GM12878 (cell line): ENCODE measurements around the gene MMP24. TPM values are rescaled to one million over a fixed set of nuclear protein-coding genes. Genes with fewer than 3 reads are reported as not detected.

Experiments used
- ATAC-seq: fragments of 200-7000 bp; cut with Tn5 transposase; 3 replicates; pipeline ENCODE4 v1.9.1; 2020; ENCODE audit warnings: mild to moderate bottlenecking, moderate library complexity
- BruUV-seq: library from RNA; stranded (reverse); fragments of 400-500 nt; replicated peaks from 2 replicates; lab custom pipeline; 2021; lab: Mats Ljungman, UMichigan
- CTCF ChIA-PET: fragments of 300-600 bp; sonication (Branson Sonifier 250); formaldehyde crosslinking; extraction: SDS; loops from one replicate; lab custom pipeline; 2021; ENCODE audit warnings: inconsistent platforms; lab: Yijun Ruan, JAX
- POLR2A ChIA-PET: fragments of 350-600 bp; formaldehyde crosslinking; extraction: SDS; loops from one replicate; lab custom pipeline; 2021; ENCODE audit warnings: inconsistent platforms; lab: Charles Lee
- RAD21 ChIA-PET: fragments of 300-600 bp; sonication (Branson Sonifier 250); formaldehyde crosslinking; loops from one replicate; lab custom pipeline; 2023; ENCODE audit warnings: antibody characterized with exemption; ENCODE audit not compliant: unreplicated experiment; lab: Charles Lee
- SMC1A ChIA-PET: fragments of 300-600 bp; sonication (Branson Sonifier 250); formaldehyde crosslinking; loops from one replicate; lab custom pipeline; 2023; ENCODE audit not compliant: unreplicated experiment, uncharacterized antibody; lab: Charles Lee
- DNase-seq: peaks from one replicate; pipeline ENCODE4 v3.0.0-alpha.2; 2011; ENCODE audit warnings: low read depth, low spot score
- FAIRE-seq: peaks from 3 replicates; lab custom pipeline; 2011; peaks lifted over from hg19 to GRCh38; lab: Jason Lieb, UNC
- H2AFZ ChIP-seq: 2 replicates; pipeline ENCODE4 v1.6.0; 2011; ENCODE audit warnings: low read depth, low read length, control low read depth; ENCODE audit not compliant: control insufficient read depth
- H3K27ac ChIP-seq: 2 replicates; pipeline ENCODE4 v1.5.1; 2011; ENCODE audit warnings: control low read depth; ENCODE audit not compliant: control insufficient read depth, insufficient read depth
- H3K27me3 ChIP-seq, 2 experiments: replicated peaks in 1 of 2; 2 replicates each; pipeline versions ENCODE4 v1.6.0 to v1.6.1; 2011; ENCODE audit warnings: low read length in 1 of 2; ENCODE audit not compliant: control insufficient read depth in 2 of 2, insufficient read depth in 2 of 2
- H3K36me3 ChIP-seq, 2 experiments: 2 replicates each; pipeline ENCODE4 v1.5.1; 2011; ENCODE audit warnings: low read length in 1 of 2; ENCODE audit not compliant: control insufficient read depth in 2 of 2, insufficient read depth in 2 of 2
- H3K4me1 ChIP-seq: 2 replicates; pipeline ENCODE4 v1.6.1; 2011; ENCODE audit warnings: mild to moderate bottlenecking, low read length, moderate library complexity, mixed read lengths; ENCODE audit not compliant: control insufficient read depth, insufficient read depth
- H3K4me2 ChIP-seq: 2 replicates; pipeline ENCODE4 v1.6.0; 2011; ENCODE audit warnings: control low read depth; ENCODE audit not compliant: control insufficient read depth, insufficient read depth
- H3K4me3 ChIP-seq: fragments of 200-600 bp; sonication (generic); 2 replicates; pipeline ENCODE4 v1.5.1; 2016
- H3K79me2 ChIP-seq: 2 replicates; pipeline ENCODE4 v1.6.0; 2011; ENCODE audit warnings: low read length; ENCODE audit not compliant: control insufficient read depth, insufficient read depth
- H3K9ac ChIP-seq: 2 replicates; pipeline ENCODE4 v1.8.0; 2011; ENCODE audit warnings: low read length, control low read depth, mixed read lengths; ENCODE audit not compliant: control insufficient read depth, insufficient read depth
- H3K9me3 ChIP-seq: replicated peaks from 3 replicates; pipeline ENCODE4 v1.5.1; 2011; ENCODE audit warnings: mild to moderate bottlenecking, low read length; ENCODE audit not compliant: control insufficient read depth, insufficient read depth
- H4K20me1 ChIP-seq: 2 replicates; pipeline ENCODE4 v1.6.0; 2011; ENCODE audit not compliant: control insufficient read depth, insufficient read depth
- BHLHE40 ChIP-seq, 2 experiments: fragments of 450-650 bp in 1 of 2; IDR thresholded peaks; 2 replicates each; pipeline ENCODE4 v1.6.1; 2011 to 2017; ENCODE audit warnings: low read depth in 2 of 2, borderline replicate concordance in 1 of 2, improper control_type of control experiment in 1 of 2, low read length in 1 of 2, mild to moderate bottlenecking in 1 of 2
- FOXM1 ChIP-seq: IDR thresholded peaks from 2 replicates; pipeline ENCODE4 v1.6.1; 2012; ENCODE audit warnings: low read depth, mild to moderate bottlenecking, inconsistent platforms, low read length, moderate library complexity
- NKRF ChIP-seq: fragments of 450-650 bp; conservative IDR thresholded peaks from 2 replicates; pipeline ENCODE4 v1.6.1; 2017; ENCODE audit warnings: mild to moderate bottlenecking, moderate library complexity
- PBX3 ChIP-seq: IDR thresholded peaks from 2 replicates; pipeline ENCODE4 v1.6.1; 2011; ENCODE audit warnings: mild to moderate bottlenecking, low read depth, low read length, moderate library complexity; ENCODE audit not compliant: insufficient replicate concordance
- PML ChIP-seq: IDR thresholded peaks from 2 replicates; pipeline ENCODE4 v1.6.1; 2012; ENCODE audit warnings: low read length, inconsistent platforms
- POLR2AphosphoS5 ChIP-seq: IDR thresholded peaks from 2 replicates; pipeline ENCODE4 v1.6.1; 2011; ENCODE audit warnings: mild to moderate bottlenecking, low read length, inconsistent platforms
- RCOR1 ChIP-seq: conservative IDR thresholded peaks from 2 replicates; pipeline ENCODE4 v1.6.1; 2012; ENCODE audit warnings: low read depth, low read length, improper control_type of control experiment
- SREBF1 ChIP-seq: IDR thresholded peaks from 2 replicates; pipeline ENCODE4 v1.6.1; 2012; ENCODE audit warnings: mild to moderate bottlenecking, low read length
- ZBTB40 ChIP-seq: fragments of 450-650 bp; IDR thresholded peaks from 2 replicates; pipeline ENCODE4 v1.6.1; 2016; ENCODE audit warnings: mild to moderate bottlenecking, moderate library complexity, borderline replicate concordance
- in situ Hi-C: fragments of 300-500 bp; cut with MboI; formaldehyde crosslinking; loops from 9 replicates; pipeline ENCODE4 v1.14.3; 2018; ENCODE audit warnings: mixed read lengths
- intact Hi-C: fragments of 100-400 bp; cut with micrococcal nuclease; formaldehyde crosslinking; loops from one replicate; pipeline ENCODE4 v1.14.2; 2022; ENCODE audit not compliant: unreplicated experiment
- polyA plus RNA-seq, 11 experiments: library from polyadenylated mRNA; depleted of rRNA in 4 of 11; unstranded in 6 of 11; stranded (reverse) in 5 of 11; fragments of >200 nt; fragmentation: Nextera tagmentation in 4 of 11; fragmentation: Illumina TruSeq in 1 of 11; extraction: Ambion mirVana in 4 of 11; extraction: Trizol in 1 of 11; gene quantifications; 1 replicate in 1 of 11; 2 replicates in 10 of 11; pipeline versions ENCODE4 v1.2.1 to v1.2.3, GENCODE V29; 2011 to 2016; ENCODE audit warnings: inconsistent platforms in 2 of 11, missing spikeins in 2 of 11, low read depth in 1 of 11
- total RNA-seq, 4 experiments: library from RNA; depleted of rRNA in 3 of 4; stranded (reverse); fragments of >200 nt in 3 of 4; fragmentation: Illumina TruSeq in 1 of 4; extraction: Trizol in 1 of 4; gene quantifications; 2 replicates each; pipeline versions ENCODE4 v1.2.1 to v1.2.3, GENCODE V29; 2013 to 2021

The MMP24 gene
- total and polyA plus RNA-seq, 10 of the 15 experiments (the other 5 are each of a cell fraction or from before 2014, with no cell fraction given): 0.01 to 0.11 (median 0.04) TPM; not detected in 5

- TF ChIP-seq ZBTB40 (no peak), BHLHE40 (IDR thresholded peaks at IDR 0.05; ENCODE audit: borderline replicate concordance in 1 of 2, low read depth in 2 of 2, low read length in 1 of 2) (no peak)
These were observed 9.4 kb downstream of the MMP24 start (continued) for GRCh38 chr20:35235881-35236280.

GRCh38 chr20:35237486-35237885 lies 11.0 kb downstream of the MMP24 start:
- intact Hi-C loops (no loop called here), in situ Hi-C loops (no loop called here)
- TF ChIP-seq NKRF (no peak), PML (no peak), FOXM1 (no peak), POLR2AphosphoS5 (no peak), PBX3 (no peak), SREBF1 (no peak), RCOR1 (no peak)
- Histone ChIP-seq H2AFZ (no peak overlapping the region), H3K4me2 (no peak overlapping the region), H3K4me1 (no peaks in the 10 kb centered on the region), H3K9ac (no peak overlapping the region), H4K20me1 (no peaks in the 10 kb centered on the region), H3K27ac (no peak overlapping the region), H3K36me3 (no peaks in the 10 kb centered on the region), H3K79me2 (no peaks in the 10 kb centered on the region), H3K4me3 (no peak overlapping the region), H3K27me3 (no peaks in the 10 kb centered on the region), H3K9me3 (no peaks in the 10 kb centered on the region)
- ATAC-seq (no peak), DNase-seq (no peak), FAIRE-seq (no peak)
- POLR2A ChIA-PET: no interaction called here
- CTCF ChIA-PET: no interaction called here
- RAD21 ChIA-PET: no interaction called here
- no TSS peak for BruUV-seq
- SMC1A ChIA-PET: interaction anchor here (1.4 kb wide), 1 partner anchor 16 kb away, joined by 4 read pairs; no protein-coding TSS in a partner anchor
